Effector CD8-positive, alpha-beta T cell (primary cell): ENCODE measurements around the gene CCDC187.

Experiments
- DNase-seq: peaks from one replicate; lab custom pipeline; 2025; lab: John Stamatoyannopoulos, UW

Gene CCDC187

DNA sequence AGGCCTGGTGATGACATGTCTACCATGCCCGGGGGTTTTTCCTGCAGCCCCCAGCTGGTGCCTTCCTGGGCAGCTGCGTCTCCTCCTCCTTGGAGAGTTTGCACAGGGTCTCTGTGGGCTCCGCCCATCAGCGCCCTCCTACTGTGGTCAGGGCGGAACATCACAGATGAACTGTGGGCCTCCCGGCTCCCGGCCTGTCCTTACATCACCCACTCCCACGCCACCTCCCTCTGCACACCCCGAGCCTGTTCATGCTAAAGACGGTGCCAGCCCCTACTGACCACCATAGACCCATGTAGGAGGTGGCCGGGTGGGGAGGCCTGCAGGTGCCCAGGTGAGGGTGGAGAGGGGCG, 36.0 kb upstream of the CCDC187 start:
- DNase-seq: no peak

DNA sequence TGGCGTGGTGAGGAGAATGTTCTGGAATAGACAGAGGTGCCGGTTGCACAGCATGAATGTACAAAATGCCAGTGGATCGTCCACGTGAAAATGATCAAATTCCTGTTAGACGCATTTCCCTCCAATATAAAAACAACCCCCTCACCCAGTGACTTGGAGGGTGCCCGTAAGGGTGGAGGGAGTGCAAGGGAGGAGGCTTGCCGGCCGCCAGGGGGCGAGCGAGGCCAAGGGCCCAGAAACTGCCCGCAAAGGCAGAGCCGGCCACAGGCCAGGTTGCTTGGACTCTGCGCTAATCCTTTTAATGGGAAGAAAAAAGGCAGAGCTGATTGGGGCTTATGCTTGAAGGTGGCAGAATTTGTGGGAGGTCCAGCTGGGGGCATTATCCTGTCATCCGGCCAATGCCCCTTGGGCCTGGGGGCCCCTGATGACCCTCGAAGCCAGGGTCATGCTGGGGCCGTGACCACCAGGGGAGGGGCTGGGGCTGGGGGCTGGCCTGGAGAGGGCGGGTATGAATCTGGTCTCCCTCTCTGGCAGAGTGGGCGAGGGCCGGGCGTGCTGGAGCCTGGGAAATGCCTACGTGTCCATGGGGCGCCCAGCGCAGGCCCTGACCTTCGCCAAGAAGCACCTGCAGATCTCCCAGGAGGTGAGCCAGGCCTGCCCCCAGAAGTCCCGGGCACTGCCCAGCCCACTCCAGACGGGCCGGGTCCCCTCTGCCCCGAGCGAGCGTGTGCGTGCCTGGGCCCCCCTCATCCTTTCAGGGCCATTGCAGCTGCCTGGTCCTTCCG, 35.5 kb upstream of the CCDC187 start:
- DNase-seq: no peak

DNA sequence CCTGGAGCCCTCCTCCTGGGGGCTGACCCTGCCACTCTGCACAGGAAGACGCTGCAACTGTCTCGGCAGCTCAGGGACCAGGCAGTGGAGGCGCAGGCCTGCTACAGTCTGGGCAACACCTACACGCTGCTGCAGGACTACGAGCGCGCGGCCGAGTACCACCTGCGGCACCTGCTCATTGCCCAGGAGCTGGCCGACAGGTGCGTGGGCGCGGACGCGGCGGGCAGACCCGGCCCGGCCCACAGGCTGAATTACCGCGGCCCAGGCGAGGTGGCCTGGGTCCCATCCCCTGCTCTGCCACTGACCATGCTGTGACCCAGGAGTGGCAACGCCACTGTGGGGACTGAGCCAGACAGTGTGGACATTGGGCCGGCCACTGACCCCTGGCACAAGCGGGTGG, 34.6 kb upstream of the CCDC187 start:
- DNase-seq: no peak

DNA sequence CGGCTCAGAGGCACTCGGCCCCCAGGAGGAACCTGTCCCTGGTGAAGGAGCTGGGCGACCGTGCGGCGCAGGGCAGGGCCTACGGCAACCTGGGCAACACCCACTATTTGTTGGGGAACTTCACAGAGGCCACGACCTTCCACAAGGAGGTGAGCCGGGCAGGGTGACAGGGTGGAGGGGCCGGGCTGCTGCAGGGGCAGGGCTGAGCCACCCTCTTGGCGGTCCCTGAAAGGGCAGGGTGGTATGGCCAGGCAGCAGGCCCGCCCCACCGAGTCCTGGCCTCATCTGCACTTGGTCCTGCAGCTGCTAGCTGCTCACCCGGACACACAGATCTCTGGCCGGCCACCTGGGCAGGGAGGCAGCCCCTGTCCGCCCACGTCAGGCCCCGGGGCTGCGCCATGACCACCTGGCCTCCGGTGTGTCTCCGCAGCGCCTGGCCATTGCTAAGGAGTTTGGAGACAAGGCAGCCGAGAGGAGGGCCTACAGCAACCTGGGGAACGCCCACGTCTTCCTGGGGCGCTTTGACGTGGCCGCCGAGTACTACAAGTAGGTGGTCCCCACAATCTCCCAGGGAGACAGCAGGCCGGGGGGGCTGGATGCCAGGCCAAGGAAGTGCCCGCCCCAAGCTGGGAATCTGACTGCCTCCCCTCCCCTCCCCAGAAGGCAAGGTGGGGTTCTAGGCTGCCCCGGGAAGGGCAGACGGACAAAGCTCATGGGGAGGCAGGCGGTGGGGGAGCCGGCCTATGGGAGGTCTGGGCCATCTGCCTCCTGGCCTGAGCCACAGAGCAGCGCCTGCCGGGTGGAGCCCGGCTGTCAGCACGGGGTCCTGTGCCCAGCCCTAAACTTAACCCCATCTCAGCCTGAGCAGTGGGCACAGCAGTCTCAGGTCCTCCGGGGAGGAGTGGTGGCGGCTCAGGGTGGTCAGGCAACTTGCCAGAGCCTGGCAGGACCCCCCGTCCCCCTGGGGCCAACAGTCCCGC, 33.8 kb upstream of the CCDC187 start:
- DNase-seq: no peak

DNA sequence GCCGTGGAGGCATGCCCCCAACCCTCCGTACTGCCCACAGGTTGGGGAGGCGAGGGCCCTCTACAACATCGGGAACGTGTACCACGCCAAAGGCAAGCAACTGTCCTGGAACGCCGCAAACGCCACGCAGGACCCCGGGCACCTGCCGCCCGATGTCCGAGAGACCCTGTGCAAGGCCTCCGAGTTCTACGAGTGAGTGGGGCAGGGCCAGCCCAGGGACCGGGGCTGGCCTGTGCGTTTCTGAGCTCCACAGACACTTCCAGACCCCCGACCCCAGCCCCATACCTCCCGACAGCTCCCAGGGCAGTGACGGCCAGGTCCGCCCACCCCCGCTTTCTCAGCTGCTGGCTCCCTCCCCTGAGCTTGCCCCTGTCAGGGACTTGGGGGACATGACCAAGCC, 33.0 kb upstream of the CCDC187 start:
- no peak for DNase-seq

GRCh38 chr9:136336156-136336870, 32.4 kb upstream of the CCDC187 start:
- no peak for DNase-seq

DNA sequence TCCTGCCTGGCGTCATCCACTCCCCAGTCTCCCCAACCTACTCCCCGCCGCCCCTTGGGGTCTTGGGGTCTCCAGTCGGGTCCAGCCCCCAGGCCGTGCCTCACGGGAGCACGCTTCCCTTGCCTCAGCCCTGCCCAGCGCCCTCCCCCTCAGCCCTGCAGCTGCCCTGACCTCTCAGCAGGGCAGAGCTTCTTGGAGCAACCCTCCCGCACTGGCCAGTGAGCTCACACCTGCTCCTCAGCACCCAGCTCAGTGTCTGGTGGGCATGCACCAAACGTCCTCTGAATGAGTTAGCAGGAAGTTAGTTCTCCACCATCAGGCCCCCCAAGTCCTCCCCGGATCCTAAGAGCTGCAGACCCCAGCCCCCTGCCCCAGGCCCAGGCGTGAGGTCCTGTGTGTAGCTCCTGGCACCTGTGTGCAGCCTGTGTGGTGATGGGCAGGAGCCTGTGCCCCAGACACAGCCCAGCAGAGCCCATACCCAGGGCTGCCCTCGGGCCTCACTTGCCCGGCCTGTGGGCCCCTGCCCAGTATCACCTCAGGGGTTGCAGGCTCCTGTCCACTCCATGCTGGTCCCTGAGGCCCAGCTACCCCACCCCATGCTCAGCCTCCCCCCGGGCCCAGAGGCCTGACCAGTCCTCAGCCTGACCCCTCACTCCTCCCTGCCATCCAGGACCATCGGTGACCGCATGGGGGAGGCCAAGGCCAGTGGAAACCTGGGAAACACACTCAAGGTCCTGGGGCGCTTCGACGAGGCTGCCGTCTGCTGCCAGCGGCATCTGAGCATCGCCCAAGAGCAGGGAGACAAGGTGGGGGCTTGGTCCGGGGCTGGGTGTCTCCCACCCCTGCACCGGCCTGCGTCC, 31.6 kb upstream of the CCDC187 start:
- DNase-seq: no peak

- DNase-seq: no peak
These were observed 30.6 kb upstream of the CCDC187 start for GRCh38 chr9:136334541-136334940.

DNA sequence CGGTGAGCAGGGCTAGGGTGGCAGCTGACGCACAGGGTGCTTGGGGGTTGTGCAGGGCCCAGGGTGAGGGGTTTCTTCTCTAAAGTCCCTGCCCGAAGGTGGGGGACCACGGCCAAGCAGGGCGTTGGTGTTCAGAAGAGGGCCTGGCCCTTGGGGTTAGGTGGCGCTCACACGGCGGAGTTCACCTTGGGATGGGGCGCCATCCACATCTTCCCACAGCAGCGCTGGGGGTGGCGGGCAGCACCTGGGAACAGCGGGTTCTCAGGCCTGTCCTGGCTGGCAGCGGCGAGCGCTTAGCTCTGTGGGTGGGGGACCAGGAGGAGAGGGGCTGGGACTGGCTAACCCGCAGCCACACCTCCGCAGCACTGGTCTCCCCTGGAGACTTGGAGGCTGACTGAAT, 29.6 kb upstream of the CCDC187 start:
- DNase-seq: no peak

DNA sequence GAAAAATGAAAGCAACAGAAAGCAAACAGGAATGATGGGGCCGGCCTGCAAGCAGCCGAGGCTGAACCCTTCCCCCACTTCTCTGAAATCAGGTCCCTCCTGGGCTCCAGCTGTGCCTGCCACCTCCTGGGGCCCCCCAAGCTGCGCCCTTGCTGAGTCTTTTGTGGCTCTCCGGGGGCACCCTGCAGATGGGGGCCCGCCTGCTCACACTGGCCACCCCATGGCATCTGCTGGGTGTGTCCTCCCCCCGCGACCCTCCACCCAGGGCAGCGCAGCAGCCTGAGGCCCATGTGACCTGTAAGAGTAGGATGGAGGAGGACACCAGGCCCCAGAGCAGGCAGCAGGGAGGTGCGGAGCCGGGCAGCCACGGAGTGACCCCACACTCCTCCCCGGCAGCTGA, 29.2 kb upstream of the CCDC187 start:
- DNase-seq: no peak

- DNase-seq: no peak
These were observed 28.6 kb upstream of the CCDC187 start for GRCh38 chr9:136332482-136332983.

DNA sequence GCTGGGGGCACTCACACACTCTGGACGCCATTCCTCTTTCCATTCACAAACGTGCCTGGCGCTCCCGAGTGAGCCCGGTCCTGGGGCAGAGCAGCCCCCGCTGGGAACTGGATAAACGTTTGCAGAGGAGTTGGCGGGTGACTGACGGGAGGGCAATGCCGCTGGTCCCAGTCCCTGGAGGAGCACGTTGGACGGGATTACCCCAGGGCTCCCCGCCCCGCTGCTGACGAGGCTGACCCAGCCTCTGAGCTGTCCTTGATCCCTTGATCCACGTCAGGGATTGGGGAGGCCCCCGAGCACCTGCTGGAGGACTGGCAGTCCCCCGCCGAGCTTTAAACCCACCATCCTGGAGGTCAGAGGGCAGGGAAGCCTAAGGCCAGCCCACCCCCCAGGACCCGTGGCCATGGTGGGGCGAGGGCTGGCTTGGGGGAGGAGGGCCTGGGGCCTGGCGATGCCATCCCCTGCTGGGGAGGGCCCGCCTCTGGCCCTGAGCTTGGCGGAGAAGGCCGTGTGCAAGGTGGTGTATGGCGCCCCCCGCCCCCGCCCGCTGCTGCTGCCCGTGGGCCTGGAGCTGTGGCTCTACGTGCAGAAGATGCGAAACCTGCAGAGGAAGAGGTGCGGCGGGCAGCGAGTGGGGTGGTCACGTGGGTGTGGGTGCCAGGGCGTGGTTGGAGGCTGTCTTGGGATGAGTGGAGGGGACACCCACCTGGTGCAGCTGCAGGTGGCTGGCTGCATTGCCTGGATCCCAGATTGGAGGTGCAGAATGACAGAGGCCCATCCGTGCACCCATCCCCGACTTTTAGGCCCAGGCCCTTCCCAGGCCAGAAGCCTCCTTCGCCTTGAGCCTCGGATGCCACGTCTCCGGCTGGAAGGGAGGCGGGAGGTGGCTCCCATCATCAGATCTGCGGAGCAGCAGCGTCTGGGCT, 27.9 kb upstream of the CCDC187 start:
- DNase-seq: no peak

DNA sequence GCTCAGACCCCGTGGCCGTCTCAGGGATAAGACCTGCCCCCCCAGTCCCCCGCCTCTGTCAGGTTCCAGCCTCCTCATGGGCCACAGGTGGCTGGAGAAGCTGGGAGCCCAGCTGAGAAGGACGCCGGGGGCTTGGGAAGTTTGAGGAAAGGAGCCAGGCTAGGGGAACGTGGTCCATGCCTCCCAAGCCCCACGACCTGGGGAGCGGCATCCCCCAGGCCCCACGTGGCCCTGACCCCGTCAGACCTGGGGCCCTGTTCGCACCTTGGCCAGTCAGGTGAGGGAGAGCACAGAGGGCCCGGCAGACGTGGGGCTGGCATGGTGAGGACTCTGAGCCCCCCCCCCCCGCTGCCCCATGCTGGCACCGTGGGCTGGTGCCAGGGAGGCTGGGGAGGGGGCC, 27.1 kb upstream of the CCDC187 start:
- DNase-seq: no peak

GRCh38 chr9:136330406-136330990, 26.6 kb upstream of the CCDC187 start:
- no peak for DNase-seq

DNA sequence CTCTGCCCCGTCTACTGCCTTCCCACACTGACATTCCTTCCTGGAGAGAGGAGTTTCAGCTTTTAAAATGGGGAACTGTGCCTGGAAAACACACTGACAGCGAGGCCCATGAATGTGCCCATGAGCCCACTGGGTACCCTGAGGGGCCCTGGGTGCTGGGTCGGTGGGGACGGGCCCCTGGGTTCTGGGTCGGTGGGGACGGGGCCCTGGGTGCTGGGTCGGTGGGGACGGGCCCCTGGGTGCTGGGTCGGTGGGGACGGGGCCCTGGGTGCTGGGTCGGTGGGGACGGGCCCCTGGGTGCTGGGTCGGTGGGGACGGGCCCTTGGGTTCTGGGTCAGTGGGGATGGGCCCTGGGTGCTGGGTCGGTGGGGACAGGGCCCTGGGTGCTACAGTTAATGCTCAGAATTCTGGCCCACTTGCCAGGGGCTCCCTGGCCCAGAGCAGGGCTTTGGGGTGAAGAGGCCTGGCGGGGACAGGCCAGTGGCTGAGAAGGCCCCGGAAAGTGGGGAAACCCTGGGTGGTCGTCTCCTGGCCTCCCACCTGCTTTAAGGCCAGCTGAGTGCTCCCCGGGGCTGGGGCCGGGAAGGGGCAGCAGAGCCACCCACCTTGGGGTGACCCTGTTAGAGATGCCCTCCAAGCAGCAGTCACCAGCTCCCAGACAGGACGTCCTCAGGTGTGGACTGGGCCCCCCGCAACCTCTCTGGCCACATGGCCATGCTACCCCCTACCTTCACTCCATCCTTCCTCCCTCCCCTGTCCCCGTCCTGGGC, 25.9 kb upstream of the CCDC187 start:
- no peak for DNase-seq

DNA sequence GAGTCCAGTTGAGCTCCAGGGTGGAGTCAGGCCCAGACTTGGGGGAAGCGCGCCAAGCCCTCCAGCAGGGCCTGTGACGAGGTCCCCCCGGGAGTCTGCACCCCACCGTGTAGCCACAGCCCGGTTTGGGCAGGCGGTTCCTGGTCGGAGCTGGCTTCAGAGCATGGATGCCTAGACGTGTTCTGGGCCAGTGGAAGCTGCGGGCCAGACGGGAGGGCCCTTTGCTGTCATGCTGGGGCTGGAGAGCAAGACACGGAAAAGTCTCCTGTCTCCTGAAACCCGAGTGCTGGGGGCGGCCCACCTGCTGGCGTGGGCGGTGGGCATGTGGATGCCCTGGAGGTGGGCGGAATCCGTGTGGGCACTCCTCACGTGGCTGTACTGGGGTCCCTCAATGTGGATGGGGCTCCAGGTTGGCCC, 25.3 kb upstream of the CCDC187 start:
- no peak for DNase-seq

DNA sequence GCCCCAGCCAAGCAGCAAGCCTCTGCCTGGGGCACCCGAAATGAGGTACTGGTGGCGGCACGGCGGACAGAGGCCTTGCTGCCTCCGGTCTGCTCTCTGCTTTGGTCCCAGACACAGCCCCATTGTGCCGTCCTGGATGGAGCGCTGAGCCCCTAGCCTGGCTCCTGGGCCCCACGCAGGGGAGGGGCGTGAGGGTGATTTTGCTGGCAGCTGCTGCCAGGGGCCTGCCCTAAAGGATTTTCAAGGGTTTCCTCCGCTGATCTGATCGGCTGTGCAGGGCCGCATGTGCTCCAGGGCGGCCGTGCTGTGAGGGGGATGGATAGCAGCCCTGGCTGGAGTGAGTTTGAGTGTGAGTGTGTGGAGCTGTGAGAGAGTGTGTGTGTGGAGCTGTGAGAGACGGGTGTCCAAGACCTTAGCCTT, 24.7 kb upstream of the CCDC187 start:
- no peak for DNase-seq

GRCh38 chr9:136328011-136328621, 24.2 kb upstream of the CCDC187 start:
- no peak for DNase-seq
